CD14-positive monocyte (primary cell): ENCODE measurements around the gene IGLL5. TPM values are rescaled to one million over a fixed set of nuclear protein-coding genes. Genes with fewer than 3 reads are reported as not detected.

ENCODE experiments used
- DNase-seq, 3 donors: peaks; one replicate each; pipeline ENCODE4 v3.0.0-alpha.2; 2011 to 2022
- H2AFZ ChIP-seq: 2 replicates; pipeline ENCODE4 v1.6.0; 2012; ENCODE audit warnings: mild to moderate bottlenecking, low read depth, low read length, inconsistent platforms; ENCODE audit not compliant: insufficient read depth, poor library complexity, severe bottlenecking
- H3K27ac ChIP-seq, 2 donors: 1 replicate in 1 of 2; 2 replicates in 1 of 2; pipeline ENCODE4 v1.5.1; 2012 to 2013; ENCODE audit warnings: low read length in 2 of 2, control low read depth in 1 of 2, inconsistent platforms in 1 of 2, low read depth in 1 of 2, mild to moderate bottlenecking in 1 of 2
- H3K27me3 ChIP-seq, 2 donors: one replicate each; pipeline versions ENCODE4 v1.6.0 to v1.6.1; 2011 to 2013; ENCODE audit warnings: low read length in 2 of 2; ENCODE audit not compliant: control insufficient read depth in 2 of 2, insufficient read depth in 2 of 2
- H3K36me3 ChIP-seq, 2 donors: replicated peaks in 1 of 2; 1 replicate in 1 of 2; 2 replicates in 1 of 2; pipeline versions ENCODE4 v1.5.1 to v1.6.1; 2012 to 2013; ENCODE audit warnings: low read length in 2 of 2, control low read depth in 1 of 2, inconsistent platforms in 1 of 2, mild to moderate bottlenecking in 1 of 2; ENCODE audit not compliant: insufficient read depth in 2 of 2, control insufficient read depth in 1 of 2
- H3K4me1 ChIP-seq, 2 donors: 1 replicate in 1 of 2; 2 replicates in 1 of 2; pipeline versions ENCODE4 v1.5.1 to v1.6.1; 2012 to 2013; ENCODE audit warnings: low read length in 2 of 2, control low read depth in 1 of 2, inconsistent platforms in 1 of 2, mild to moderate bottlenecking in 1 of 2, moderate library complexity in 1 of 2; ENCODE audit not compliant: insufficient read depth in 2 of 2, control insufficient read depth in 1 of 2
- H3K4me2 ChIP-seq: replicated peaks from 2 replicates; pipeline ENCODE3; 2012; ENCODE audit warnings: low read length, moderate library complexity, mild to moderate bottlenecking; ENCODE audit not compliant: poor library complexity, severe bottlenecking; ENCODE audit errors: extremely low read depth
- H3K4me3 ChIP-seq, 3 experiments: fragments of 200-600 bp in 1 of 3; sonication (generic) in 1 of 3; replicated peaks in 1 of 3; 1 replicate in 2 of 3; 2 replicates in 1 of 3; pipeline ENCODE4 v1.5.1; 2011 to 2013; ENCODE audit warnings: low read length in 3 of 3, mild to moderate bottlenecking in 3 of 3, control low read depth in 2 of 3, low read depth in 2 of 3, inconsistent platforms in 1 of 3, moderate library complexity in 1 of 3
- H3K79me2 ChIP-seq: 2 replicates; pipeline ENCODE4 v1.6.0; 2012; ENCODE audit warnings: mild to moderate bottlenecking, control low read depth, inconsistent platforms, low read length, moderate library complexity; ENCODE audit not compliant: insufficient read depth
- H3K9ac ChIP-seq: 2 replicates; pipeline ENCODE4 v1.6.0; 2017; ENCODE audit warnings: low read length, mild to moderate bottlenecking; ENCODE audit not compliant: insufficient read depth, poor library complexity, severe bottlenecking
- H3K9me3 ChIP-seq, 2 donors: replicated peaks in 1 of 2; 1 replicate in 1 of 2; 2 replicates in 1 of 2; pipeline versions ENCODE4 v1.5.1 to v1.6.1; 2012 to 2013; ENCODE audit warnings: low read length in 2 of 2, control low read depth in 1 of 2; ENCODE audit not compliant: control insufficient read depth in 1 of 2, insufficient read depth in 1 of 2
- H4K20me1 ChIP-seq: 2 replicates; pipeline ENCODE4 v1.6.0; 2012; ENCODE audit warnings: mild to moderate bottlenecking, low read length, control low read depth, moderate library complexity; ENCODE audit not compliant: insufficient read depth
- H3K27ac Mint-ChIP-seq, 7 donors: one replicate each; pipeline ENCODE4 v1.8.0; 2020; ENCODE audit warnings: mild to moderate bottlenecking in 7 of 7, mixed read lengths in 7 of 7, moderate library complexity in 6 of 7, inconsistent platforms in 2 of 7
- H3K27me3 Mint-ChIP-seq, 3 donors: one replicate each; pipeline ENCODE4 v1.8.0; 2021 to 2022; ENCODE audit warnings: low read depth in 3 of 3, mild to moderate bottlenecking in 3 of 3, mixed read lengths in 3 of 3, moderate library complexity in 3 of 3, inconsistent platforms in 1 of 3
- H3K36me3 Mint-ChIP-seq, 2 donors: one replicate each; pipeline ENCODE4 v1.8.0; 2020; ENCODE audit warnings: mixed read lengths in 2 of 2, inconsistent platforms in 1 of 2, mild to moderate bottlenecking in 1 of 2
- H3K4me1 Mint-ChIP-seq: one replicate; pipeline ENCODE4 v1.8.0; 2020; ENCODE audit warnings: mild to moderate bottlenecking, mixed read lengths
- H3K4me3 Mint-ChIP-seq, 2 donors: one replicate each; pipeline ENCODE4 v1.8.0; 2020; ENCODE audit warnings: mild to moderate bottlenecking in 2 of 2, mixed read lengths in 2 of 2, moderate library complexity in 1 of 2
- H3K9me3 Mint-ChIP-seq, 7 donors: one replicate each; pipeline ENCODE4 v1.8.0; 2020 to 2022; ENCODE audit warnings: mixed read lengths in 7 of 7, mild to moderate bottlenecking in 6 of 7, moderate library complexity in 6 of 7, inconsistent platforms in 2 of 7
- CTCF ChIP-seq: fragments of 200-600 bp; IDR thresholded peaks from one replicate; pipeline ENCODE4 v1.8.0; 2022; ENCODE audit warnings: antibody characterized with exemption, mild to moderate bottlenecking
- intact Hi-C, 2 donors: fragments of 100-400 bp; cut with micrococcal nuclease; formaldehyde crosslinking; loops; one replicate each; pipeline versions ENCODE4 v1.15.0 to v1.15.1; 2023
- polyA plus RNA-seq, 3 donors: library from polyadenylated mRNA; depleted of rRNA in 1 of 3; unstranded in 2 of 3; stranded (reverse) in 1 of 3; fragments of 300-500 nt in 2 of 3; fragments of >200 nt in 1 of 3; fragmentation: Illumina TruSeq in 2 of 3; gene quantifications; 1 replicate in 2 of 3; 2 replicates in 1 of 3; pipeline ENCODE4 v1.2.3, GENCODE V29; 2012 to 2021

The IGLL5 gene
- polyA plus RNA-seq, 3 donors: 0.21 to 0.38 TPM; not detected in 1

GRCh38 chr22:22841598-22841997, 46.0 kb upstream of the IGLL5 start:
- H3K4me2 ChIP-seq: no peak overlapping the region
- H3K4me1 ChIP-seq: peaks cover 23 to 28% of the 10 kb centered on the region in 2 donors
- H2AFZ ChIP-seq: no peak overlapping the region
- no peak for DNase-seq
- no peak overlapping the region for H3K9ac ChIP-seq
- H3K27me3 ChIP-seq: no peaks in the 10 kb centered on the region
- H3K9me3 Mint-ChIP-seq: no peaks in the 10 kb centered on the region
- no peaks in the 10 kb centered on the region for H3K27me3 Mint-ChIP-seq
- no peak for TF ChIP-seq CTCF
- intact Hi-C loops: no loop called here
- no peak overlapping the region for H3K27ac Mint-ChIP-seq
- H3K4me3 Mint-ChIP-seq: no peak overlapping the region
- no peaks in the 10 kb centered on the region for H4K20me1 ChIP-seq
- H3K79me2 ChIP-seq: no peaks in the 10 kb centered on the region
- H3K9me3 ChIP-seq: no peaks in the 10 kb centered on the region
- no peak overlapping the region for H3K27ac ChIP-seq
- no peak overlapping the region for H3K4me3 ChIP-seq
- H3K4me1 Mint-ChIP-seq: peaks cover 28% of the 10 kb centered on the region
- no peaks in the 10 kb centered on the region for H3K36me3 ChIP-seq
- H3K36me3 Mint-ChIP-seq: no peaks in the 10 kb centered on the region

GRCh38 chr22:22842085-22842484, 45.5 kb upstream of the IGLL5 start:
- no peak overlapping the region for H3K27ac Mint-ChIP-seq
- no peaks in the 10 kb centered on the region for H3K9me3 Mint-ChIP-seq
- Histone ChIP-seq H3K4me1 (peaks cover 19 to 24% of the 10 kb centered on the region in 2 donors), H3K79me2 (no peaks in the 10 kb centered on the region), H3K27ac (no peak overlapping the region), H2AFZ (no peak overlapping the region), H3K9ac (no peak overlapping the region), H3K9me3 (no peaks in the 10 kb centered on the region), H3K4me3 (no peak overlapping the region), H3K27me3 (no peaks in the 10 kb centered on the region), H3K36me3 (no peaks in the 10 kb centered on the region), H4K20me1 (no peaks in the 10 kb centered on the region), H3K4me2 (no peak overlapping the region)
- H3K27me3 Mint-ChIP-seq: no peaks in the 10 kb centered on the region
- intact Hi-C loops: no loop called here
- peaks cover 26% of the 10 kb centered on the region for H3K4me1 Mint-ChIP-seq
- no peak overlapping the region for H3K4me3 Mint-ChIP-seq
- no peak for TF ChIP-seq CTCF
- DNase-seq: no peak
- H3K36me3 Mint-ChIP-seq: no peaks in the 10 kb centered on the region
